ENCODE measurements around the gene CYP21A2. TPM values are rescaled to one million over a fixed set of nuclear protein-coding genes. Genes with fewer than 3 reads are reported as not detected.

Gene CYP21A2
- total RNA-seq, 4 donors from 2014 or later = 0.27 to 3.9 (median 0.88) TPM; not detected in 1

GRCh38 chr6:32068867-32069266, 30.7 kb downstream of the CYP21A2 start:
- DNase-seq (ENCODE audit: low spot score in 2 of 2) = no peak
- no peak for TF ChIP-seq CTCF (IDR thresholded peaks at IDR 0.05)
- TF ChIP-seq POLR2A (IDR thresholded peaks at IDR 0.05) = no peak
- 92 to 95% methylated on average over 14 of the region's 14 CpGs for WGBS, 2 donors
- H3K4me3 ChIP-seq (ENCODE audit: low read depth, poor library complexity, severe bottlenecking) = no peak overlapping the region
- intact Hi-C loops (cut with DNase I; ENCODE audit: low total_unique reads) = no loop called here

- no peak overlapping the region for H3K4me3 ChIP-seq (ENCODE audit: low read depth, poor library complexity, severe bottlenecking)
- intact Hi-C loops (cut with DNase I; ENCODE audit: low total_unique reads) = no loop called here
- WGBS, 2 donors = 90 to 96% methylated on average over 17 of the region's 17 CpGs
- no peak for DNase-seq (ENCODE audit: low spot score in 2 of 2)
- no peak for TF ChIP-seq CTCF (IDR thresholded peaks at IDR 0.05)
- no peak for TF ChIP-seq POLR2A (IDR thresholded peaks at IDR 0.05)
These were observed 31.2 kb downstream of the CYP21A2 start for GRCh38 chr6:32069460-32069859.

GRCh38 chr6:32069878-32070515, 31.8 kb downstream of the CYP21A2 start:
- no peak overlapping the region for H3K4me3 ChIP-seq (ENCODE audit: low read depth, poor library complexity, severe bottlenecking)
- 78 to 83% methylated on average over 16 to 24 of the region's 24 CpGs for WGBS, 2 donors
- no peak for DNase-seq (ENCODE audit: low spot score in 2 of 2)
- TF ChIP-seq POLR2A (IDR thresholded peaks at IDR 0.05) (no peak), CTCF (IDR thresholded peaks at IDR 0.05) (no peak)
- intact Hi-C loops (cut with DNase I; ENCODE audit: low total_unique reads) = no loop called here

GRCh38 chr6:32070814-32071543, 32.8 kb downstream of the CYP21A2 start:
- 63 to 72% methylated on average over 16 of the region's 16 CpGs for WGBS, 2 donors

GRCh38 chr6:32073101-32073500, 34.9 kb downstream of the CYP21A2 start:
- intact Hi-C loops (cut with DNase I; ENCODE audit: low total_unique reads) = no loop called here
- TF ChIP-seq POLR2A (IDR thresholded peaks at IDR 0.05) (no peak), CTCF (IDR thresholded peaks at IDR 0.05) (no peak)
- no peak overlapping the region for H3K4me3 ChIP-seq (ENCODE audit: low read depth, poor library complexity, severe bottlenecking)
- WGBS, 2 donors = 76 to 77% methylated on average over 3 of the region's 3 CpGs
- DNase-seq (ENCODE audit: low spot score in 2 of 2) = no peak

More at GRCh38 chr6:32070814-32071543, 32.8 kb downstream of the CYP21A2 start:
- peak; percentile 58 to 93 for DNase-seq (ENCODE audit: low spot score in 2 of 2)
- no peak for TF ChIP-seq CTCF (IDR thresholded peaks at IDR 0.05)
- no peak for TF ChIP-seq POLR2A (IDR thresholded peaks at IDR 0.05)
- intact Hi-C loops (cut with DNase I; ENCODE audit: low total_unique reads) = no loop called here
- H3K4me3 ChIP-seq (ENCODE audit: low read depth, poor library complexity, severe bottlenecking) = no peak overlapping the region
